H9 (cell line): ENCODE data around the gene TRIM2. TPM values are rescaled to one million over a fixed set of nuclear protein-coding genes. Genes with fewer than 3 reads are reported as not detected.
"Not testable (repeated sequence)": the region's sequence is repeated elsewhere in the genome, so short reads cannot be mapped to it uniquely, and the experiment has no call there.

Experiments used
- DNase-seq: peaks from one replicate; pipeline ENCODE4 v3.0.0-alpha.2; 2017
- H2AFZ ChIP-seq: one replicate; pipeline ENCODE4 v1.6.1; 2013; ENCODE audit warnings: mild to moderate bottlenecking, low read length, control low read depth, moderate library complexity
- H2AK5ac ChIP-seq: 2 replicates; pipeline ENCODE4 v1.6.1; 2013; ENCODE audit warnings: low read length, control low read depth, mixed read lengths; ENCODE audit not compliant: insufficient read length
- H2BK120ac ChIP-seq: one replicate; pipeline ENCODE4 v1.6.1; 2013; ENCODE audit warnings: low read depth, mild to moderate bottlenecking, low read length, control low read depth, inconsistent platforms; ENCODE audit not compliant: poor library complexity, severe bottlenecking
- H2BK12ac ChIP-seq: 2 replicates; pipeline ENCODE4 v1.6.1; 2013; ENCODE audit warnings: low read length, control low read depth, mixed read lengths, low read depth; ENCODE audit not compliant: insufficient read length
- H2BK15ac ChIP-seq: 2 replicates; pipeline ENCODE4 v1.6.1; 2013; ENCODE audit warnings: low read depth, low read length, control low read depth
- H2BK20ac ChIP-seq: one replicate; pipeline ENCODE4 v1.6.1; 2013; ENCODE audit warnings: low read depth, mild to moderate bottlenecking, low read length, control low read depth, inconsistent platforms; ENCODE audit not compliant: poor library complexity, severe bottlenecking
- H2BK5ac ChIP-seq: 2 replicates; pipeline ENCODE4 v1.6.1; 2013; ENCODE audit warnings: low read length, control low read depth, mixed read lengths; ENCODE audit not compliant: insufficient read length
- H3K14ac ChIP-seq: 2 replicates; pipeline ENCODE4 v1.6.1; 2013; ENCODE audit warnings: low read length, control low read depth; ENCODE audit not compliant: insufficient read depth
- H3K18ac ChIP-seq: 2 replicates; pipeline ENCODE4 v1.6.1; 2013; ENCODE audit warnings: low read depth, mild to moderate bottlenecking, mixed read lengths, low read length, control low read depth; ENCODE audit not compliant: insufficient read length
- H3K23ac ChIP-seq: 2 replicates; pipeline ENCODE4 v1.6.1; 2013; ENCODE audit warnings: low read length, control low read depth, mixed read lengths, low read depth; ENCODE audit not compliant: insufficient read length
- H3K23me2 ChIP-seq: 2 replicates; pipeline ENCODE4 v1.6.1; 2013; ENCODE audit warnings: low read depth, mild to moderate bottlenecking, mixed read lengths, low read length, control low read depth; ENCODE audit not compliant: insufficient read length, poor library complexity, severe bottlenecking
- H3K27ac ChIP-seq: 2 replicates; pipeline ENCODE4 v1.5.1; 2013; ENCODE audit warnings: low read length, control low read depth, mixed read lengths, low read depth; ENCODE audit not compliant: insufficient read length
- H3K27me3 ChIP-seq: 2 replicates; pipeline ENCODE4 v1.6.1; 2013; ENCODE audit warnings: low read length, control low read depth, inconsistent platforms; ENCODE audit not compliant: insufficient read depth
- H3K4ac ChIP-seq: 2 replicates; pipeline ENCODE4 v1.6.1; 2013; ENCODE audit warnings: low read depth, mild to moderate bottlenecking, control low read depth, inconsistent platforms, low read length, moderate library complexity
- H3K4me1 ChIP-seq: 2 replicates; pipeline ENCODE4 v1.6.1; 2013; ENCODE audit warnings: low read length, control low read depth, inconsistent platforms; ENCODE audit not compliant: insufficient read depth
- H3K4me2 ChIP-seq: 2 replicates; pipeline ENCODE4 v1.6.1; 2013; ENCODE audit warnings: low read length, control low read depth, mixed read lengths; ENCODE audit not compliant: insufficient read length, insufficient read depth
- H3K56ac ChIP-seq: 2 replicates; pipeline ENCODE4 v1.6.1; 2013; ENCODE audit warnings: low read depth, mild to moderate bottlenecking, mixed read lengths, low read length, control low read depth; ENCODE audit not compliant: insufficient read length
- H3K79me1 ChIP-seq: 2 replicates; pipeline ENCODE4 v1.6.1; 2013; ENCODE audit warnings: low read depth, mild to moderate bottlenecking, moderate library complexity, low read length, control low read depth, inconsistent platforms; ENCODE audit not compliant: insufficient read depth, poor library complexity, severe bottlenecking
- H3K79me2 ChIP-seq: 2 replicates; pipeline ENCODE4 v1.6.1; 2013; ENCODE audit warnings: low read length, control low read depth, inconsistent platforms; ENCODE audit not compliant: insufficient read depth
- H3K9ac ChIP-seq: 2 replicates; pipeline ENCODE4 v1.6.1; 2013; ENCODE audit warnings: low read length, control low read depth, mixed read lengths; ENCODE audit not compliant: insufficient read length; ENCODE audit errors: extremely low read depth
- H3K9me3 ChIP-seq: one replicate; pipeline ENCODE4 v1.6.1; 2013; ENCODE audit warnings: low read depth, low read length, inconsistent platforms; ENCODE audit not compliant: control insufficient read depth
- H3T11ph ChIP-seq: one replicate; pipeline ENCODE4 v1.6.1; 2013; ENCODE audit warnings: mild to moderate bottlenecking, low read length, control low read depth, inconsistent platforms
- H4K20me1 ChIP-seq: one replicate; pipeline ENCODE4 v1.6.1; 2013; ENCODE audit not compliant: control insufficient read depth, insufficient read length, insufficient read depth
- H4K5ac ChIP-seq: 2 replicates; pipeline ENCODE4 v1.6.1; 2013; ENCODE audit warnings: low read depth, mild to moderate bottlenecking, mixed read lengths, low read length, control low read depth; ENCODE audit not compliant: insufficient read length
- H4K8ac ChIP-seq: replicated peaks from 2 replicates; pipeline ENCODE4 v1.6.1; 2013; ENCODE audit warnings: low read length, control low read depth, mixed read lengths, low read depth; ENCODE audit not compliant: insufficient read length
- H4K91ac ChIP-seq: 2 replicates; pipeline ENCODE4 v1.6.1; 2013; ENCODE audit warnings: low read depth, mild to moderate bottlenecking, moderate library complexity, mixed read lengths, low read length, control low read depth; ENCODE audit not compliant: insufficient read length
- H3K27ac Mint-ChIP-seq, 3 experiments: 2 replicates in 2 of 3; 3 replicates in 1 of 3; pipeline ENCODE4 v1.8.0; 2020 to 2021; ENCODE audit warnings: mixed read lengths in 3 of 3, mild to moderate bottlenecking in 1 of 3, moderate library complexity in 1 of 3
- H3K27me3 Mint-ChIP-seq: 2 replicates; pipeline ENCODE4 v1.8.0; 2021; ENCODE audit warnings: low read depth, mild to moderate bottlenecking, moderate library complexity, mixed read lengths
- H3K36me3 Mint-ChIP-seq, 3 experiments: 2 replicates in 2 of 3; 3 replicates in 1 of 3; pipeline ENCODE4 v1.8.0; 2020 to 2021; ENCODE audit warnings: low read depth in 3 of 3, mixed read lengths in 3 of 3; ENCODE audit not compliant: insufficient read depth in 1 of 3
- H3K4me1 Mint-ChIP-seq, 2 experiments: 2 replicates each; pipeline ENCODE4 v1.8.0; 2020; ENCODE audit warnings: mixed read lengths in 2 of 2
- H3K4me3 Mint-ChIP-seq, 2 experiments: 2 replicates in 1 of 2; 3 replicates in 1 of 2; pipeline ENCODE4 v1.8.0; 2020 to 2021; ENCODE audit warnings: mild to moderate bottlenecking in 2 of 2, mixed read lengths in 2 of 2, moderate library complexity in 1 of 2
- H3K9me3 Mint-ChIP-seq, 2 experiments: 2 replicates in 1 of 2; 3 replicates in 1 of 2; pipeline ENCODE4 v1.8.0; 2020; ENCODE audit warnings: mild to moderate bottlenecking in 2 of 2, mixed read lengths in 2 of 2, moderate library complexity in 1 of 2
- WGBS: extraction: QIAGEN DNeasy Blood & Tissue Kit; methylation state at CpG from one replicate; pipeline ENCODE4 v1.1.7; 2013; ENCODE audit warnings: missing lambda C conversion rate, low lambda C conversion rate, mixed read lengths; ENCODE audit not compliant: insufficient read length; ENCODE audit errors: extremely low coverage; 5-methylcytosine and 5-hydroxymethylcytosine counted together
- total RNA-seq: library from RNA; stranded (reverse); gene quantifications from 2 replicates; pipeline ENCODE4 v1.2.1, GENCODE V29; 2021
- TF ChIP-seq, protein P1 (sequence below): fragments of 200-600 bp; sonication (generic); conservative IDR thresholded peaks from 3 replicates; pipeline ENCODE4 v1.8.0; 2021; ENCODE audit warnings: antibody characterized with exemption, mild to moderate bottlenecking

TRIM2 gene
- total RNA-seq, 1 experiment from 2014 or later: 28.9 TPM

- peaks cover 7 to 12% of the 10 kb centered on the region in 2 experiments for H3K4me1 Mint-ChIP-seq
- Histone ChIP-seq H2BK15ac (no peak overlapping the region), H3K4me1 (no peaks in the 10 kb centered on the region), H3K56ac (no peak overlapping the region), H2BK12ac (no peak overlapping the region), H3K79me2 (no peaks in the 10 kb centered on the region), H2AK5ac (no peak overlapping the region), H3K14ac (no peak overlapping the region), H2BK5ac (no peak overlapping the region), H3K4ac (no peak overlapping the region), H3K4me2 (no peak overlapping the region), H3K27me3 (peaks cover 5% of the 10 kb centered on the region; the same call in 1 of the 2 replicates), H4K8ac (no peak overlapping the region), H2AFZ (no peak overlapping the region), H3K23me2 (no peaks in the 10 kb centered on the region), H3K9me3 (no peaks in the 10 kb centered on the region), H3K27ac (no peak overlapping the region), H3K9ac (no peak overlapping the region), H3K18ac (no peak overlapping the region), H3K23ac (no peak overlapping the region), H4K5ac (no peak overlapping the region), H4K91ac (no peak overlapping the region), H4K20me1 (no peaks in the 10 kb centered on the region), H2BK120ac (no peak overlapping the region), H3K79me1 (no peaks in the 10 kb centered on the region), H3T11ph (no peak overlapping the region), H2BK20ac (no peak overlapping the region)
- TF ChIP-seq, protein P1, sequence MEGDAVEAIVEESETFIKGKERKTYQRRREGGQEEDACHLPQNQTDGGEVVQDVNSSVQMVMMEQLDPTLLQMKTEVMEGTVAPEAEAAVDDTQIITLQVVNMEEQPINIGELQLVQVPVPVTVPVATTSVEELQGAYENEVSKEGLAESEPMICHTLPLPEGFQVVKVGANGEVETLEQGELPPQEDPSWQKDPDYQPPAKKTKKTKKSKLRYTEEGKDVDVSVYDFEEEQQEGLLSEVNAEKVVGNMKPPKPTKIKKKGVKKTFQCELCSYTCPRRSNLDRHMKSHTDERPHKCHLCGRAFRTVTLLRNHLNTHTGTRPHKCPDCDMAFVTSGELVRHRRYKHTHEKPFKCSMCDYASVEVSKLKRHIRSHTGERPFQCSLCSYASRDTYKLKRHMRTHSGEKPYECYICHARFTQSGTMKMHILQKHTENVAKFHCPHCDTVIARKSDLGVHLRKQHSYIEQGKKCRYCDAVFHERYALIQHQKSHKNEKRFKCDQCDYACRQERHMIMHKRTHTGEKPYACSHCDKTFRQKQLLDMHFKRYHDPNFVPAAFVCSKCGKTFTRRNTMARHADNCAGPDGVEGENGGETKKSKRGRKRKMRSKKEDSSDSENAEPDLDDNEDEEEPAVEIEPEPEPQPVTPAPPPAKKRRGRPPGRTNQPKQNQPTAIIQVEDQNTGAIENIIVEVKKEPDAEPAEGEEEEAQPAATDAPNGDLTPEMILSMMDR: no peak
- H3K36me3 Mint-ChIP-seq: peaks cover 0 to 6% (median 0%) of the 10 kb centered on the region in 3 experiments; a peak in 3 of 7 replicates
- peaks cover 35% of the 10 kb centered on the region for H3K27me3 Mint-ChIP-seq
- no peak for DNase-seq
- no CpG with 5 or more reads among the region's 7 CpGs for WGBS
- no peak overlapping the region for H3K27ac Mint-ChIP-seq
- no peak overlapping the region for H3K4me3 Mint-ChIP-seq
- peaks cover 6 to 8% of the 10 kb centered on the region in 2 experiments for H3K9me3 Mint-ChIP-seq
Measured at GRCh38 chr4:153161226-153161963, 42.8 kb upstream of the TRIM2 start.

DNA sequence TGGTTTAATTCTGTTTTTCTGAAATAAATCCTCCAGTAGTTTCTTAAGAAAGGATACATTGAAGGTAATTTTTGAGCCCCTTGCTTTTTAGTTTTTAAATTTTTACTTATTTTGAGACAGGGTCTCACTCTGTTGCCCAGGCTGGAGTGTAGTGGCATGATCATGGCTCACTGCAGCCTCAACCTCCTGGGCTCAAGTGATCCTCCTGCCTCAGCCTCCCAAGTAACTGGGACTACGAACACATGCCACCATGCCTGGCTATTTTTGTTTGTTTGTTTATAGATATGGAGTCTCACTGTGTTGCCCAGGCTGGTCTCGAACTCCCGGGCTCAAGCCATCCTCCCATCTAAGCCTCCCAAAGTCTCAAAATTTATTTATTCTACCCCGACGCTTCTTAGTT, 39.0 kb upstream of the TRIM2 start:
- not testable (repeated sequence) for H3K4me1 ChIP-seq, H3K79me2 ChIP-seq, H2AFZ ChIP-seq, H4K8ac ChIP-seq, H3K9me3 Mint-ChIP-seq, H4K91ac ChIP-seq, H3K4ac ChIP-seq, H3K18ac ChIP-seq, H3K23me2 ChIP-seq, H3K79me1 ChIP-seq, H3K9me3 ChIP-seq, H4K5ac ChIP-seq, H3K27ac ChIP-seq, H3K14ac ChIP-seq, DNase-seq, H2BK15ac ChIP-seq, H2BK120ac ChIP-seq, H3K4me1 Mint-ChIP-seq, H3K27ac Mint-ChIP-seq, H3K36me3 Mint-ChIP-seq, H3T11ph ChIP-seq, H2BK5ac ChIP-seq, H3K23ac ChIP-seq, H3K27me3 Mint-ChIP-seq, H3K4me2 ChIP-seq, H2AK5ac ChIP-seq, H3K4me3 Mint-ChIP-seq, H2BK12ac ChIP-seq, H3K9ac ChIP-seq, H3K56ac ChIP-seq, H3K27me3 ChIP-seq, H4K20me1 ChIP-seq, H2BK20ac ChIP-seq
- no CpG with 5 or more reads among the region's 5 CpGs for WGBS
